AG09319 (cell line): ENCODE measurements around the gene TEDC2.
A peak's percentile ranks its signal among the peaks of the same experiment; 100 is the strongest.

Source experiments
- DNase-seq: peaks from one replicate; pipeline ENCODE4 v3.0.0-alpha.2; 2010; ENCODE audit warnings: low read depth; ENCODE audit errors: extremely low read depth
- TF ChIP-seq, protein P1 (sequence below): IDR thresholded peaks from 2 replicates; pipeline ENCODE4 v1.5.1; 2011; ENCODE audit warnings: low read depth, mild to moderate bottlenecking, inconsistent platforms, low read length, moderate library complexity

Gene TEDC2

DNA sequence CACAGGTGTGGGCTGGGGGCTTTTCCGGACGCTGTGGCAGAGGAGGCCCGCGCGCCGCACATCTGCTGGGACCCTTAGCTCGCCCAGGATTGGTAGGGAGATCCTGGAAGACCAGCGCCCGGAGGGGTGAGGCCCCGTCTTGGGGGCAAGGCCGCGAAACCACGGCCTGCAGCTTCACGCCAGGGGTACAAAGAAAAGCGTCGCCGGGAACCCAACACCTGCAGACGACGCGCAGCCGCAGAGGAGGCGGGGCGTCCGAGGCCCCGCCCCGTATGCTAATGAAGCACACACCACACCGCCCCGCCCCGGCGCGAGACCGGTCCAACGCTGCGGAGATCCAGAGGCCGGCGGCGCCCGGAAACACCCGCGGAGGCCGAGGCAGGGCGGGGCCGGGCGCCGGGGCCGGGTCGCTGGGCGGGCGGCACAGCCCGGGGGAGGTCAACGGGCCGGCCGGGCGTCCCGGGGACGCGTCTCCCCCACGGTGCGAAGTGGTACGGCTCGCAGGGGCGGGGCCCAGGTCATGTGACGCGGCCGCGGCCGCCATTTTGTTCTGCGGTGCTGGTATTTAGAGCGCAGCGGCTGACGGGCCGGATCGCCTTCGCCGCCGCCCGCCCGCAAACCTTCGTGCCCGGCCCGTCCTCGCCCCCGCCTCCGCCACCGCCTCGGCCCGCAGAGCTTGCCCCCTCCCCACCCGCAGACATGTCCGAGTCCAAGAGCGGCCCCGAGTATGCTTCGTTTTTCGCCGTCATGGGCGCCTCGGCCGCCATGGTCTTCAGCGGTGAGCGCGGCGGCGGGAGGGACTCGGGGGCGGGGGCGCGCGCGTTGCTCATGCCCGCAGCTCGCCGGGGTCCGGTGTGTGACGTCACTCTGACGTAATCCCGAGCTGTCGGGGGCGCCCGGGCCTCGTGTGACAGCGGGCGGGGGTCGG lies 53.8 kb downstream of the TEDC2 start, which contains the start of gene ATP6V0C:
ATP6V0C (plus strand) TSS at position 548 of the 928 bp plus-strand sequence; CDS start at position 700, 152 bp downstream.
- TF ChIP-seq, protein P1, sequence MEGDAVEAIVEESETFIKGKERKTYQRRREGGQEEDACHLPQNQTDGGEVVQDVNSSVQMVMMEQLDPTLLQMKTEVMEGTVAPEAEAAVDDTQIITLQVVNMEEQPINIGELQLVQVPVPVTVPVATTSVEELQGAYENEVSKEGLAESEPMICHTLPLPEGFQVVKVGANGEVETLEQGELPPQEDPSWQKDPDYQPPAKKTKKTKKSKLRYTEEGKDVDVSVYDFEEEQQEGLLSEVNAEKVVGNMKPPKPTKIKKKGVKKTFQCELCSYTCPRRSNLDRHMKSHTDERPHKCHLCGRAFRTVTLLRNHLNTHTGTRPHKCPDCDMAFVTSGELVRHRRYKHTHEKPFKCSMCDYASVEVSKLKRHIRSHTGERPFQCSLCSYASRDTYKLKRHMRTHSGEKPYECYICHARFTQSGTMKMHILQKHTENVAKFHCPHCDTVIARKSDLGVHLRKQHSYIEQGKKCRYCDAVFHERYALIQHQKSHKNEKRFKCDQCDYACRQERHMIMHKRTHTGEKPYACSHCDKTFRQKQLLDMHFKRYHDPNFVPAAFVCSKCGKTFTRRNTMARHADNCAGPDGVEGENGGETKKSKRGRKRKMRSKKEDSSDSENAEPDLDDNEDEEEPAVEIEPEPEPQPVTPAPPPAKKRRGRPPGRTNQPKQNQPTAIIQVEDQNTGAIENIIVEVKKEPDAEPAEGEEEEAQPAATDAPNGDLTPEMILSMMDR, result no peak
- peak; percentile 59 for DNase-seq
